Activated CD8-positive, alpha-beta memory T cell treated with anti-CD3 and anti-CD28 coated beads, Interleukin-2, amount 50 U/mL, for 48 hours (primary cell): ENCODE results near the gene CATSPER1.
"Not testable (repeated sequence)": the region's sequence is repeated elsewhere in the genome, so short reads cannot be mapped to it uniquely, and the experiment has no call there.

ENCODE experiments used
- DNase-seq: peaks from one replicate; pipeline ENCODE4 v3.0.0-alpha.2; 2020

CATSPER1 gene

GRCh38 chr11:66016793-66017177 lies 9.5 kb downstream of the CATSPER1 start:
- no peak for DNase-seq

GRCh38 chr11:66015936-66016792 lies 10.1 kb downstream of the CATSPER1 start:
- DNase-seq, result no peak

GRCh38 chr11:66015454-66015881 lies 10.8 kb downstream of the CATSPER1 start:
- DNase-seq, result no peak

DNA sequence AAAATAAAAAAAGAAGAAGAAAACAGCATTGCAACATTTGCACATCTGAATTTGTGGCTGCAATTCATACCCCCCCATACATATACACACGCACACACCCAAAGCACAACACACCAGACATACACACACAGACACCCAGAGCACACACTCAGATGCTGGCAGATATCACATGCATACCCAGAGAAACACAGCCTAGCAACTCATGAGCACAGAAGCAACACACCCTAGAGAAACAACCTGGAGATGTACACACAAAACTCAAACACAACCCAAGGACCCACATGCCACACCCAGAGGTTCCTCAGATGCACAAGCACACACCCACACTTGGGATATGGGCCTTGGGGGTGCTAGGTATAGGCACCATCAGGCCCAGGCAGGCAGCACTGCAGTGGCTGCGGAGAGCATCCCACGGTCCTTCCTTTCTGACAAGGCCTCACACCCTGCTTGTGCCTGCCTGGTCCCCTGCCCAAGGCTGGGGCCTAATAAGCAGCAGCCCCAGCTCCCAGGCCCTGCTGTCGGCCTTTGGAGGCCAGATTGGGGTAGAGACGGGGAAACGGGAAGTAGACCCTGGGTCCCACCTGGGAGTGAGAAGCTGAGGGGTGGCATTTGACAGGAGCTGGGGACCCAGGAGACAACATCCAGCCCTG lies 11.3 kb downstream of the CATSPER1 start:
- DNase-seq, result no peak

DNA sequence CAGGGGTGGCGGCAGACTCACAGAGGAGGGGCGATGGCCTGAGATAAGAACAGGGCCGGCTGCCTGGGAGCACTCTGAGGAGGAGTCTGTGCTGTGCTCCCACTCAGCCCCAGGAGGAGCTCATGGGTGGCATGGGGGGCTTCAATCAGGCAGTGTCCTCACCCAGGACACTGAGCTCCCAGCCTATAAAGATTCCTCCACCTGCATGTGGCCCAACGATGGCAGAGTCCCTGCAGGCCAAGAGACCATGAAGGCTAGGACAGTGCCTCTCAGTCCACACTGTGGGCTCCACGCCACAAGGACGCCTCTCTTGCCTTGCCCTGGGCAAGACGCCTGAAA lies 12.5 kb downstream of the CATSPER1 start:
- no peak for DNase-seq

DNA sequence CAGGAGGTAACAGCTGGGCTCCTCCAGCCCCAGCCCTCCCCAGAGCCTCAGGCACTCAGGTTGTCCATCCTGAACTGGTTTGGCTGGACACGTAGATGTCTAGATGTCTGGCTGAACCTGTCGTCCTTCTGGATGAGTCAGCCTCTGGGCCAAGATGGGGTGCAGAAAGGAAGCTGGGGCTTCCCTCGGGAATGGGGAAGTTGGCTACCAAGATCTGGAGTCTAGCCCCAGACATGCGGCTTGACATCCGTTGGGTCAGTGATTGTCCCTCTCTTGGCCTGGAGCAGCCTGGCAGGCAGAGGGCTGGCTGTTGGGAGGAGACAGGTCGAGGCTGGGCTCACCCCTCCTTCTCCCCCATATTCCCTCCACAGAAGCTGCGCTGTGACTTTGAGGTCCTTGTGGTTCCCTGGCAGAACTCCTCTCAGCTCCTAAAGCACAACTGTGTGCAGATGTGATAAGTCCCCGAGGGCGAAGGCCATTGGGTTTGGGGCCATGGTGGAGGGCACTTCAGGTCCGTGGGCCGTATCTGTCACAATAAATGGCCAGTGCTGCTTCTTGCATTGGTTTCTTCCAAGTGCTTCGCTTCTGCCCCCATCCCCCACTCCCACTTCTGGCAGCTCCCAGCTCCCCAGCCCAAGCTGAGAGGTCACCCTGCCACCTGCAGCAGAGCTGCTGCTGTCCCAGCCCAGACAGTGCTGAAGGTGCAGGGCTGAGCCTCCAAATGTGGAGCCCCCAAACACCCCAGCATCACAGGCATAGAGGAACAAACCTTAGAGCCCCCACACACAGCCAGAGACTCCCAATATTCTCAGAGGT lies 13.1 kb downstream of the CATSPER1 start:
- DNase-seq, result no peak

GRCh38 chr11:66012371-66012945 lies 13.8 kb downstream of the CATSPER1 start:
- no peak for DNase-seq

DNA sequence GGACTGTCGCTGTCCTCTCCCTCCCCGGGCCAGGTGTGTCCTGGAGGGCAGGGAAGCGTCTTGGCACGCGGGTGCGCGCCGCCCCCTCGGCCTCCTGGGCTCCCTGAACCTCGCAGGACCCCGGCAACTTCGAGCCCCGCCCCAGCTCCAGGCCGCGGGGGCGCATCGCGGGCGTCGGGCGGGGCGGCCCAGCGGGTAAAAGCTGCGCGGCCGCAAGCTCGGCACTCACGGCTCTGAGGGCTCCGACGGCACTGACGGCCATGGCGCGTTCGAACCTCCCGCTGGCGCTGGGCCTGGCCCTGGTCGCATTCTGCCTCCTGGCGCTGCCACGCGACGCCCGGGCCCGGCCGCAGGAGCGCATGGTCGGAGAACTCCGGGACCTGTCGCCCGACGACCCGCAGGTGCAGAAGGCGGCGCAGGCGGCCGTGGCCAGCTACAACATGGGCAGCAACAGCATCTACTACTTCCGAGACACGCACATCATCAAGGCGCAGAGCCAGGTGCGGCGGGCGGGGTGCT lies 14.4 kb downstream of the CATSPER1 start, which contains the start of gene CST6:
Gene CST6 (plus strand): TSS at position 224 of the 519 bp plus-strand sequence. CDS start 37 bp downstream, at position 261.
- no peak for DNase-seq

GRCh38 chr11:66011239-66011784 lies 15.0 kb downstream of the CATSPER1 start:
- DNase-seq, result no peak

DNA sequence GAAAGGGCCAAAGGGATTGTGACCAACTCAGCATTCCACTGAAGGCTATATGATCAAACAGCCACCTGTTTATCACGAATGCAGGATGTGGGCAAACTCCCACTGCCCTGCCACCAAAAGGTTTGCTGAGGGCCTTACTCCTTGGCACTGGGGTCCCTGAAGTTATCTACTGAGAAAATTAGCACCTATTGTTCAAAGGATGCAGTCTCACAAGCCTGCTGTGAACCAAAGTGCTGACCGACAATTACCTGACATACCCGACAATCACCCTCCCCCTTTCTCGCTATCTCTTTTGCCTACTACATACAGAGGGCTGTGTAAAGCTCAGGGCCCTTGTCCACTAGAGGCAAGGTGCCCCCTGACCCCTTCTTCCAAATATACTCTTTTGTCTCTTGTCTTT lies 16.2 kb downstream of the CATSPER1 start:
- DNase-seq, result not testable (repeated sequence)

- DNase-seq, result no peak
Observed at GRCh38 chr11:66008468-66009101, 17.7 kb downstream of the CATSPER1 start.

- no peak for DNase-seq
Observed at GRCh38 chr11:66008095-66008467, 18.2 kb downstream of the CATSPER1 start.

DNA sequence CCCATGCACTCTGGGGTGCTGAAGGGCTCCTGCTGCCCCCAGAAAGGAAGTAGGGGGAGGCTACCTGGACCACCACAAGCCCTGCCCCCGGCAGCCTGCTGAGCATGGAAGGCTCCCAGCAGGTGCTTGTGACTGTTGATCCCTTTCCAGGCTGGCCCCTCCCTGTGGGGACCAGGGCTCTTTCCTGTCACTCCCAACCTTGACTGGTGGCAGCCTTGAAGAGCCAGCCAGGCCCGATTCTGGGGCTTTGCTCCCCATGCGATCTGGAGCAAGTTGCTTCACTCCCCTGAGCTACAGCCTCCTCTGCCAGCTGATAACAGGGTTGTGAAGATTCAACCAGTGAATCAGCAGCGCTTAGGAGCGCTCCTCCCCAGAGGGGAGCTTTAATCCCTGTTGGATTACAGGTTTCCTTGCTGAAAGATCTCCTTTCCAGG lies 19.1 kb downstream of the CATSPER1 start:
- DNase-seq, result no peak

- DNase-seq, result no peak
Observed at GRCh38 chr11:66006891-66007176, 19.4 kb downstream of the CATSPER1 start.

DNA sequence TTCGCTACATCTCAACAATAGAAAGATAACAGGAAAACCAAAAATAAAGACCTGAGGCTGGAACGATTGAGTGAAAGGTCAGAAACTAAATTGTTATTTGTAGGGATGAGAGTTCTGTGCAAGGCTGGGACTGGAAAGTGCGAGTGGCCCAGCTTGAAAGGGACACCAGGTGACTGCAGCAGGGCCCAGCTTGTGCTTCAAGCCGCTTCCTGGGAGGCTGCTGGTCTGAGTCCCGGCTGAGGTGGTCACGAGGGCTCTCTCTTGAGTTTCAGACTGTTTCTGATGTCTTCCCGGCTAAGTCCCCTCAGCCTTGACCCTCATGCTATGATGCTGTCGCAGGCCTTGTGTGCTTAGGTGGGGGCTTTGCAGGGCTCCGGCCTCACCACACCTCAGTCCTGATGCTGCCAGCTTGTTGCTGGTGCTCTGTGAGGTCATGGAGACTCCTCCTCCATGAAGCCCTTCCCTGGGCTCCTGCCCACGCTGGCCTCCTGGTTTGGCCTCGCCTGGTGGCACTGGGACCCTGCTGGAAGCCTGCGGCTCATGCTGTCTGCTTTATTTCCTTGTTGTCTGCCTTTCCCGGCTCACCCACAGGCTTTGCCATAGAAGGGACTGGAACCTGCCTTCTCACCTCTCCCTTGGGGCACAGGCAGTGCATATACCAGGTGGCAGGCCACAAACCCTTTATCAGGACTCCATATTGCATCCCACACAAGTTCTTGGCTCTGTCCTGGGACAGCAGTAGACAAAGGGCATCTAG lies 20.0 kb downstream of the CATSPER1 start:
- DNase-seq, result no peak

DNA sequence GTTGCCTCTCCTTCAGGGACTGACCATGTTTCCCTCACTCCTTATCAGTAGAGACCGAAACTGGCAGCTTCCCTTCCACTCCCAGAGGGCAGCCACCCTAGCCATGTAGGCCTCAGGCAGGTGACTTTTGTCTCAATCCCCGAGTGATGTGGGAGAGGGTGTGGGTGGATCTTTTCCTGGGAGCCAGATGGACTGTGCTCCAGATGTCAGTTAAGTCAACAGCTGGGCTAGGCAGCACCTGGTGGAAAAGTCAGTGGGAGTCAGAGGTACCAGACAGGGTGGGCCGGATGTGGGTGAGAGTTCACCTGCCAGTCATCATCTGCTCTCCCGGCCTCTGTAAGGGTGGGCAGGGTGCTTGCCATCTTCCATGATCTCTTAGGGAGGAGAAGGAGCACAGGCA lies 22.1 kb downstream of the CATSPER1 start:
- no peak for DNase-seq

- no peak for DNase-seq
Observed at GRCh38 chr11:66003291-66003690, 23.0 kb downstream of the CATSPER1 start.

- DNase-seq, result no peak
Observed at GRCh38 chr11:66002648-66003225, 23.5 kb downstream of the CATSPER1 start.

- DNase-seq, result peak; percentile 93
Observed at GRCh38 chr11:66001942-66002647, 24.2 kb downstream of the CATSPER1 start, which contains the start of the genes BANF1 and EIF1AD. BANF1 (plus strand) TSS chr11:66002503; CDS start chr11:66003251, 748 bp downstream. EIF1AD (minus strand) TSS chr11:66002157; CDS start chr11:66000389, 1,768 bp downstream.

GRCh38 chr11:65997286-65997685 lies 29.0 kb downstream of the CATSPER1 start:
- DNase-seq, result no peak
